ENCODE measurements around the gene RETSAT. TPM values are rescaled to one million over a fixed set of nuclear protein-coding genes. Genes with fewer than 3 reads are reported as not detected.

Gene RETSAT
- total and polyA plus RNA-seq, 2 of the 13 experiments (the other 11 are each of a cell fraction or from before 2014, with no cell fraction given): 46.7 to 61.0 TPM

DNA sequence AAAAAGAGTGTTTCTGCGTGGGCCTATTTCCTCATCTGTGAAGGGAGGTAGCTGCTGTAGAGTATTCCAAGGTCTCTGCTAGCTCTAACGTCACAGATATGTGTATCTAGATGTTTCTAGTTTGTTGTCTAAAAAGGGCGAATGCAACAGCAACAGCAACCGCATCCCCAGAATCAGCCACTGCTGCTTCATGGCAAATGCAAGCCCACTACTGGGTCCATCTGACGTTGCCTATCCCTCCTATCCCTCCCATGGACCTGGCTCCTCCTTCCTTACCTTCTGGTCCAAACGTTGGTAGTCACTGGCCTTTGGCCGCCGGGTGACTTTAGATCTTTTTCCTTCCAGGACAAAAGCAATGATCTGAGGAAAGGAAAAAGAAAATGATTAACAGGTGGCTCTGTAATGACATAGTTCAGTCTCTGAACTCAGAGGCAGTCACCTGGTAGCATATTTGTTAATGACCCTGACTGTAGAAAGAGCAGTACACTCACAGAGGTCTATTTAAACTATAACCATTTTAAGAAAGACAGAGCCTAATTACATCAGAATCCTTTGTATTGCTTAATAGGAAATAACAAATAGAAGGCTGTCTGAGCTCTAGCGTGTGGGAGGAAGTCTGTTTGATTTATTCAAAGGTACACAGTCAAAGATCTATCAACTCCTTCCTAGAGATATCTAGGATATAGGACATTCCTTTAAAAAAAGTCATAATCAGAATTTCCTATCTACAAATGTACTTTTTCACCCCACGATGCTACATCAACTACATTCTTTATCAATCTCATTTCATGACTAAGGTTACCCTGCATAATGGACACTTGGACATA, 29.5 kb downstream of the RETSAT start (continued):
- TF ChIP-seq ZNF839 (CRISPR knock-in tag; IDR thresholded peaks at IDR 0.05; ENCODE audit: borderline replicate concordance): no peak
- TF ChIP-seq, protein P1, sequence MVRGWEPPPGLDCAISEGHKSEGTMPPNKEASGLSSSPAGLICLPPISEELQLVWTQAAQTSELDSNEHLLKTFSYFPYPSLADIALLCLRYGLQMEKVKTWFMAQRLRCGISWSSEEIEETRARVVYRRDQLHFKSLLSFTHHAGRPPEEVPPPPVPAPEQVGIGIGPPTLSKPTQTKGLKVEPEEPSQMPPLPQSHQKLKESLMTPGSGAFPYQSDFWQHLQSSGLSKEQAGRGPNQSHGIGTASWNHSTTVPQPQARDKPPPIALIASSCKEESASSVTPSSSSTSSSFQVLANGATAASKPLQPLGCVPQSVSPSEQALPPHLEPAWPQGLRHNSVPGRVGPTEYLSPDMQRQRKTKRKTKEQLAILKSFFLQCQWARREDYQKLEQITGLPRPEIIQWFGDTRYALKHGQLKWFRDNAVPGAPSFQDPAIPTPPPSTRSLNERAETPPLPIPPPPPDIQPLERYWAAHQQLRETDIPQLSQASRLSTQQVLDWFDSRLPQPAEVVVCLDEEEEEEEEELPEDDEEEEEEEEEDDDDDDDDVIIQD (CRISPR knock-in tag; IDR thresholded peaks at IDR 0.05; ENCODE audit: low read depth): peak; percentile 86
- no peak for TF ChIP-seq PCBP2 (optimal IDR thresholded peaks at IDR 0.05; ENCODE audit: low read depth, low read length, poor library complexity, severe bottlenecking)
- TF ChIP-seq NFATC3 (CRISPR knock-in tag; IDR thresholded peaks at IDR 0.05): no peak
- TF ChIP-seq ZNF33B (CRISPR knock-in tag; IDR thresholded peaks at IDR 0.05): no peak
- TF ChIP-seq, protein P2, sequence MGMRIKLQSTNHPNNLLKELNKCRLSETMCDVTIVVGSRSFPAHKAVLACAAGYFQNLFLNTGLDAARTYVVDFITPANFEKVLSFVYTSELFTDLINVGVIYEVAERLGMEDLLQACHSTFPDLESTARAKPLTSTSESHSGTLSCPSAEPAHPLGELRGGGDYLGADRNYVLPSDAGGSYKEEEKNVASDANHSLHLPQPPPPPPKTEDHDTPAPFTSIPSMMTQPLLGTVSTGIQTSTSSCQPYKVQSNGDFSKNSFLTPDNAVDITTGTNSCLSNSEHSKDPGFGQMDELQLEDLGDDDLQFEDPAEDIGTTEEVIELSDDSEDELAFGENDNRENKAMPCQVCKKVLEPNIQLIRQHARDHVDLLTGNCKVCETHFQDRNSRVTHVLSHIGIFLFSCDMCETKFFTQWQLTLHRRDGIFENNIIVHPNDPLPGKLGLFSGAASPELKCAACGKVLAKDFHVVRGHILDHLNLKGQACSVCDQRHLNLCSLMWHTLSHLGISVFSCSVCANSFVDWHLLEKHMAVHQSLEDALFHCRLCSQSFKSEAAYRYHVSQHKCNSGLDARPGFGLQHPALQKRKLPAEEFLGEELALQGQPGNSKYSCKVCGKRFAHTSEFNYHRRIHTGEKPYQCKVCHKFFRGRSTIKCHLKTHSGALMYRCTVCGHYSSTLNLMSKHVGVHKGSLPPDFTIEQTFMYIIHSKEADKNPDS (CRISPR knock-in tag; IDR thresholded peaks at IDR 0.05): no peak
- no peak for TF ChIP-seq ZFP36L1 (CRISPR knock-in tag; IDR thresholded peaks at IDR 0.05)
- peak; percentile 32; the same call in 1 of the 2 replicates for TF ChIP-seq ZNF724P (CRISPR knock-in tag; IDR thresholded peaks at IDR 0.05; ENCODE audit: borderline replicate concordance)
- peak; percentile 19; the same call in 1 of the 2 replicates for TF ChIP-seq ZNF264 (CRISPR knock-in tag; IDR thresholded peaks at IDR 0.05)
- TF ChIP-seq NCOA2 (CRISPR knock-in tag; IDR thresholded peaks at IDR 0.05): peak; percentile 95
- TF ChIP-seq, protein P3, sequence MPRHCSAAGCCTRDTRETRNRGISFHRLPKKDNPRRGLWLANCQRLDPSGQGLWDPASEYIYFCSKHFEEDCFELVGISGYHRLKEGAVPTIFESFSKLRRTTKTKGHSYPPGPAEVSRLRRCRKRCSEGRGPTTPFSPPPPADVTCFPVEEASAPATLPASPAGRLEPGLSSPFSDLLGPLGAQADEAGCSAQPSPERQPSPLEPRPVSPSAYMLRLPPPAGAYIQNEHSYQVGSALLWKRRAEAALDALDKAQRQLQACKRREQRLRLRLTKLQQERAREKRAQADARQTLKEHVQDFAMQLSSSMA (CRISPR knock-in tag; IDR thresholded peaks at IDR 0.05): 0 out of 2 replicates have a peak, but pooled peaks have one; percentile 50
- TF ChIP-seq, protein P4, sequence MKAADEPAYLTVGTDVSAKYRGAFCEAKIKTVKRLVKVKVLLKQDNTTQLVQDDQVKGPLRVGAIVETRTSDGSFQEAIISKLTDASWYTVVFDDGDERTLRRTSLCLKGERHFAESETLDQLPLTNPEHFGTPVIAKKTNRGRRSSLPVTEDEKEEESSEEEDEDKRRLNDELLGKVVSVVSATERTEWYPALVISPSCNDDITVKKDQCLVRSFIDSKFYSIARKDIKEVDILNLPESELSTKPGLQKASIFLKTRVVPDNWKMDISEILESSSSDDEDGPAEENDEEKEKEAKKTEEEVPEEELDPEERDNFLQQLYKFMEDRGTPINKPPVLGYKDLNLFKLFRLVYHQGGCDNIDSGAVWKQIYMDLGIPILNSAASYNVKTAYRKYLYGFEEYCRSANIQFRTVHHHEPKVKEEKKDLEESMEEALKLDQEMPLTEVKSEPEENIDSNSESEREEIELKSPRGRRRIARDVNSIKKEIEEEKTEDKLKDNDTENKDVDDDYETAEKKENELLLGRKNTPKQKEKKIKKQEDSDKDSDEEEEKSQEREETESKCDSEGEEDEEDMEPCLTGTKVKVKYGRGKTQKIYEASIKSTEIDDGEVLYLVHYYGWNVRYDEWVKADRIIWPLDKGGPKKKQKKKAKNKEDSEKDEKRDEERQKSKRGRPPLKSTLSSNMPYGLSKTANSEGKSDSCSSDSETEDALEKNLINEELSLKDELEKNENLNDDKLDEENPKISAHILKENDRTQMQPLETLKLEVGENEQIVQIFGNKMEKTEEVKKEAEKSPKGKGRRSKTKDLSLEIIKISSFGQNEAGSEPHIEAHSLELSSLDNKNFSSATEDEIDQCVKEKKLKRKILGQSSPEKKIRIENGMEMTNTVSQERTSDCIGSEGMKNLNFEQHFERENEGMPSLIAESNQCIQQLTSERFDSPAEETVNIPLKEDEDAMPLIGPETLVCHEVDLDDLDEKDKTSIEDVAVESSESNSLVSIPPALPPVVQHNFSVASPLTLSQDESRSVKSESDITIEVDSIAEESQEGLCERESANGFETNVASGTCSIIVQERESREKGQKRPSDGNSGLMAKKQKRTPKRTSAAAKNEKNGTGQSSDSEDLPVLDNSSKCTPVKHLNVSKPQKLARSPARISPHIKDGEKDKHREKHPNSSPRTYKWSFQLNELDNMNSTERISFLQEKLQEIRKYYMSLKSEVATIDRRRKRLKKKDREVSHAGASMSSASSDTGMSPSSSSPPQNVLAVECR (CRISPR knock-in tag; IDR thresholded peaks at IDR 0.05; ENCODE audit: borderline replicate concordance): peak; percentile 75; the same call in 1 of the 2 replicates
- peak; percentile 51; the same call in 1 of the 2 replicates for TF ChIP-seq ZNF430 (CRISPR knock-in tag; IDR thresholded peaks at IDR 0.05)
- TF ChIP-seq REXO4 (CRISPR knock-in tag; IDR thresholded peaks at IDR 0.05; ENCODE audit: borderline replicate concordance): no peak
- TF ChIP-seq, protein P5, sequence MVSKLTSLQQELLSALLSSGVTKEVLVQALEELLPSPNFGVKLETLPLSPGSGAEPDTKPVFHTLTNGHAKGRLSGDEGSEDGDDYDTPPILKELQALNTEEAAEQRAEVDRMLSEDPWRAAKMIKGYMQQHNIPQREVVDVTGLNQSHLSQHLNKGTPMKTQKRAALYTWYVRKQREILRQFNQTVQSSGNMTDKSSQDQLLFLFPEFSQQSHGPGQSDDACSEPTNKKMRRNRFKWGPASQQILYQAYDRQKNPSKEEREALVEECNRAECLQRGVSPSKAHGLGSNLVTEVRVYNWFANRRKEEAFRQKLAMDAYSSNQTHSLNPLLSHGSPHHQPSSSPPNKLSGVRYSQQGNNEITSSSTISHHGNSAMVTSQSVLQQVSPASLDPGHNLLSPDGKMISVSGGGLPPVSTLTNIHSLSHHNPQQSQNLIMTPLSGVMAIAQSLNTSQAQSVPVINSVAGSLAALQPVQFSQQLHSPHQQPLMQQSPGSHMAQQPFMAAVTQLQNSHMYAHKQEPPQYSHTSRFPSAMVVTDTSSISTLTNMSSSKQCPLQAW (CRISPR knock-in tag; IDR thresholded peaks at IDR 0.05): peak; percentile 98
- peak; percentile 93 for TF ChIP-seq TARDBP (CRISPR knock-in tag; IDR thresholded peaks at IDR 0.05)
- peak; percentile 92 for TF ChIP-seq PHF21A (CRISPR knock-in tag; IDR thresholded peaks at IDR 0.05)
- peak; percentile 65 for TF ChIP-seq FOXK1 (CRISPR knock-in tag; IDR thresholded peaks at IDR 0.05; ENCODE audit: borderline replicate concordance, low read depth)

All from HepG2 (cell line).